Lower lobe of right lung (tissue), 2 donors: ENCODE data around the gene ZNF740. TPM values are rescaled to one million over a fixed set of nuclear protein-coding genes. Genes with fewer than 3 reads are reported as not detected.

ENCODE experiments used
- ATAC-seq, 2 donors: fragments of 200-7000 bp; cut with Tn5 transposase; one replicate each; pipeline ENCODE4 v1.9.1; 2020 to 2022; ENCODE audit warnings: mild to moderate bottlenecking in 2 of 2, moderate library complexity in 2 of 2
- DNase-seq: peaks from one replicate; pipeline ENCODE4 v3.0.0-alpha.2; 2020
- H3K27ac ChIP-seq: fragments of 200-600 bp; one replicate; pipeline ENCODE4 v1.8.0; 2022
- H3K27me3 ChIP-seq: fragments of 200-600 bp; one replicate; pipeline ENCODE4 v1.8.0; 2022; ENCODE audit warnings: low read depth
- H3K36me3 ChIP-seq: fragments of 200-600 bp; one replicate; pipeline ENCODE4 v1.8.0; 2022; ENCODE audit warnings: mild to moderate bottlenecking
- H3K4me1 ChIP-seq: fragments of 200-600 bp; one replicate; pipeline ENCODE4 v1.8.0; 2022
- H3K4me3 ChIP-seq: fragments of 200-600 bp; one replicate; pipeline ENCODE4 v1.8.0; 2022; ENCODE audit warnings: mild to moderate bottlenecking
- H3K9me3 ChIP-seq: fragments of 200-600 bp; one replicate; pipeline ENCODE4 v1.8.0; 2022
- intact Hi-C: fragments of 100-400 bp; cut with DNase I; formaldehyde crosslinking; loops from one replicate; pipeline ENCODE4 v1.11.0; 2022
- total RNA-seq: library from RNA; stranded (reverse); fragmentation: NEBNext Ultra II Directional; extraction: Animal tissue kit (Norgen Biotek cat#: 25700); gene quantifications from one replicate; pipeline ENCODE4 v1.2.1, GENCODE V29; 2021
- TF ChIP-seq, protein P1 (sequence below): fragments of 200-600 bp; IDR thresholded peaks from one replicate; pipeline ENCODE4 v1.8.0; 2022; ENCODE audit warnings: antibody characterized with exemption, mild to moderate bottlenecking
- donor health status: DM: no; HTN: yes; CAD: no; lungs with severe emphysema.

The ZNF740 gene
- total RNA-seq, 1 donor from 2014 or later, result 49.5 TPM

DNA sequence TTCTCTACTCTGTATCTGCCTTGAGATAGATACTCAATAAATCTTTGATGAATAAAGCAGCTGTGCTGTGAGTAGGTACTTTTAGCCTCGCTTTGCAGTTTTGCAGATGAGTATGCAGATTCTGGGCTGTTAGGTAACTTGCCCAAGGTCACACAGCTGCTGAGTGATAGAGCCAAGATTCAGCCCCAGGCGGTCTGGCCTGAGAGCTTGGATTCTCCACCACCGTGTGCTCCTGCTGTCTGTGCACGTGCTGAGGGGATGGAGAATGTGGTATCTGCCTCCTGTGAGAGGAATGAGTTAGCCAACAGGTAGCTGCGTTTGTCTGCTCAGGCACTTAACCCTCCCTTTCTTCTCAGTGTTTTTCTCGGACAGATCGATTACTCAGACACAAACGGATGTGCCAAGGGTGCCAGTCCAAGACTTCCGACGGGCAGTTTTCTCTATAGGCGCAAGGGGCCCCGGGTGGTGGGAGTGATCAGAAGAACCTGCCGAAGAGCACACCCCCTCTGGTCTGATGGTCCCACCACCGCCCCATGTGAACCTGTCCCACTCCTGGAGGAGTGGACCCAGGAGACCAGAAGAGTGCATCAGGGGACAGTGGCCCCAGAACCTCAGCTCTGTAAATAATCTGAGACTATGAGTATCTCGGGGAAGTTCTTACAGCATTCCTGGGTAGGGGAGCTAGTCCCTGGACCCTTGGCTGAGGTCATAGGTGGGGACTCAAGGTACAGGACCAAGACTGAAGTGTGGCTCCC, 6.8 kb downstream of the ZNF740 start:
- intact Hi-C loops, result no loop called here
- no peak for ATAC-seq
- H3K36me3 ChIP-seq, result peaks cover 74% of the 10 kb centered on the region

DNA sequence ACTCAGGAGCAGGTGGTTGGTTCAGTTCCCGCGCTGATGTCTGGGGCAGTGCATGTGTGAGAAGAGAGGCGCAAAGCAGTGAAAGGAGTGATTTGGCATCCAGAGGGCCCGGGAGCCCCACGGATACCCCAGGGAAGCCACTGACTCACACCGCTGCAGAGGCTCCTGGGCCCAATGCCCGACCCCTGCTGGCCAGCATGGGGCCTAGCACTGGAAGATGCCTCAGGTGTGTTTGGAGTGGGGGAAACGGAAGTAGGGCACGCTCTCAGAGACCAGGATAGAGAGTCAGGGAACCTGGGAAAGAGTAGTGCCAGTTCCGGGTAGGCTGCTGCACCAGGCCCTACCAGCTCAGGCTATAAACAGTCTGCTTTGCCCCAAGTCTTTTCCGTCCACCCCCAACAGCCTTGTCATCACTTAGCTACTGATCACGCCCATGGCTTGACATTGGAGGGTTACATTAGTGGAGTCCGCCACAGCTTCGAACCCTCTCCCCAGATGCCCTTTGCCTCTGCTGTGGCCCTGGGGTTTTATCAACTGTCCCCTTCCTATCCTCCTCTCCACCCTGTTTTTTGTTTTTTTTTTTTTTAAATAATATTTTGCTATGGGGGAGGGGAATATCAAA, 9.7 kb downstream of the ZNF740 start:
- TF ChIP-seq, protein P1, sequence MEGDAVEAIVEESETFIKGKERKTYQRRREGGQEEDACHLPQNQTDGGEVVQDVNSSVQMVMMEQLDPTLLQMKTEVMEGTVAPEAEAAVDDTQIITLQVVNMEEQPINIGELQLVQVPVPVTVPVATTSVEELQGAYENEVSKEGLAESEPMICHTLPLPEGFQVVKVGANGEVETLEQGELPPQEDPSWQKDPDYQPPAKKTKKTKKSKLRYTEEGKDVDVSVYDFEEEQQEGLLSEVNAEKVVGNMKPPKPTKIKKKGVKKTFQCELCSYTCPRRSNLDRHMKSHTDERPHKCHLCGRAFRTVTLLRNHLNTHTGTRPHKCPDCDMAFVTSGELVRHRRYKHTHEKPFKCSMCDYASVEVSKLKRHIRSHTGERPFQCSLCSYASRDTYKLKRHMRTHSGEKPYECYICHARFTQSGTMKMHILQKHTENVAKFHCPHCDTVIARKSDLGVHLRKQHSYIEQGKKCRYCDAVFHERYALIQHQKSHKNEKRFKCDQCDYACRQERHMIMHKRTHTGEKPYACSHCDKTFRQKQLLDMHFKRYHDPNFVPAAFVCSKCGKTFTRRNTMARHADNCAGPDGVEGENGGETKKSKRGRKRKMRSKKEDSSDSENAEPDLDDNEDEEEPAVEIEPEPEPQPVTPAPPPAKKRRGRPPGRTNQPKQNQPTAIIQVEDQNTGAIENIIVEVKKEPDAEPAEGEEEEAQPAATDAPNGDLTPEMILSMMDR, result peak; percentile 70
- no peaks in the 10 kb centered on the region for H3K27me3 ChIP-seq
- no peak overlapping the region for H3K27ac ChIP-seq
- no peaks in the 10 kb centered on the region for H3K4me1 ChIP-seq
- peaks cover 47% of the 10 kb centered on the region for H3K36me3 ChIP-seq
- ATAC-seq, result peak; percentile 83 to 86
- intact Hi-C loops, result no loop called here
- DNase-seq, result peak; percentile 60
- H3K4me3 ChIP-seq, result no peak overlapping the region
- H3K9me3 ChIP-seq, result no peaks in the 10 kb centered on the region

More for the DNA sequence above, 6.8 kb downstream of the ZNF740 start:
- H3K9me3 ChIP-seq, result no peaks in the 10 kb centered on the region
- no peak for DNase-seq
- H3K27me3 ChIP-seq, result no peaks in the 10 kb centered on the region
- TF ChIP-seq, protein P1, result no peak
- H3K4me1 ChIP-seq, result peaks cover 25% of the 10 kb centered on the region
- H3K4me3 ChIP-seq, result no peak overlapping the region
- H3K27ac ChIP-seq, result no peak overlapping the region

DNA sequence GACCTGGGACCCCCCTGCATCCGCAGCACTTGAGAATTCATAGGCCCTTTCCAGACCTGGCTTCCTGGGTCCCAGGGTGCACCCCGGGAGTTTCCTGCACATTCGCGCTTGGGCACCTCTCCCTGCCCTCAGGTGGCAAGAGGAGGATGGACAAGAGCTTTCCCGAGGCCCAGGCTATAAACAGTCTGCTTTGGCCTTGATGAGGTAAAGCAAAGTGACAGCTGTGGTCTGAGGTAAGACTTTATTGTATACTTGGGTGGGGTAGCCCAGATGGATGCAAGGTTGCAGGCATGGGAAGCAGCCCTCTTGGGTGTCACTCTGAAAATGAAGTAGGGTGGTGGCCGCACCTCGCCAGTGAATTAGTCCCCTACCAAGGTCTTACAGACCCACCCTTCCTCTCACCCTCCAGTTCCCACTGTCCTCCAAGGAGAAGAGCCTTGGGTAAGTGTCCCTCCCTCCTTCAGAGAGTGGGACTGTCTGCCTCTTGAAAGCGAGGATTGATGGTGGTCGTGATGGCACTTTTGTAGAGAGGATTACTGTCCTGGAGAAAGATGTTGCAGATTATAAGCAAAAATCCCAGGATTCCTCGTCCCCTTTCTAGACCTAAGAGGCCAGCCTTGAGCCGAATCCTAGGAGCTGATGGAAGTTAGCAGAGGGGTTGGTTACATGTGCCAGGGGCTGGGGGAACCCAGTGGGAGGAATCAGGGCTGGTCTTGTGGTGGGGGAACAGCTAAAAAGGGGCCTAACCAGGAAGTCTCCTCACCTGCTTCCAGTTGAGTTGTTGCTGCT, 10.8 kb downstream of the ZNF740 start:
- TF ChIP-seq, protein P1, result no peak
- intact Hi-C loops, result no loop called here
- H3K27me3 ChIP-seq, result no peaks in the 10 kb centered on the region
- ATAC-seq (no peak), DNase-seq (no peak)
- no peaks in the 10 kb centered on the region for H3K9me3 ChIP-seq
- H3K36me3 ChIP-seq, result peaks cover 36% of the 10 kb centered on the region
- no peak overlapping the region for H3K27ac ChIP-seq
- H3K4me3 ChIP-seq, result no peak overlapping the region
- no peaks in the 10 kb centered on the region for H3K4me1 ChIP-seq

DNA sequence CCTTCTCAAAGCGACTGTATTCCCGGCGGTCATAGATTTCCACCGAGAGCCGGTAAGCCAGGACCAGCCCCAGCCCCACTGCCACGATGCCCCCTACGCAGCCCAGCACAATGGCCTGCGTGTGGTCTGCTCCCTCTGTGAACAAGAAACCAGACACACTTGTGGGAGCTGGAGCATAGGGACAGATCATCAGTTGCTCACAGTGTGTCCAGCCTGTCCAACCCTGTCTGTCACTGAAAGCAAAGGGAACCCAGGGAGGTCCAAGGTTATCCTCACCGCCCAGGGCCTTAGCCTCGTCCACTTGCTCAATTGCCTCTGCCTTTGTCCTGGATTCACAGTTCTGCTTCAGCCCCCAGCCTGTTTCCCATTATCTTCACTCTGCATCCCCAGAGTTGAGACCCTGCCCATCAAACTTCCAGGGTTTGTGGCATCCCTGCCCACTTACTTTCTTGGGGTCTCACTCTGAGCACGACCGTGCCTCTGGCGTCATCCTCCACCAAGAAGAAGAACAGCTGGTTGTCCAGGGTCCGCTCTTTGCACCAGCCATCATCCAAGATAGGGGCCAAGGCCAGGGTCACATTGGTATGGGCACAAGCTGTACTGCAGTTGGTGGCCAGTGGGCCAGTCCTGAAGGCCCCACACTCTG, 11.5 kb downstream of the ZNF740 start:
- TF ChIP-seq, protein P1, result no peak
- intact Hi-C loops, result no loop called here
- no peak overlapping the region for H3K4me3 ChIP-seq
- H3K27me3 ChIP-seq, result no peaks in the 10 kb centered on the region
- H3K4me1 ChIP-seq, result peaks cover 1% of the 10 kb centered on the region
- no peaks in the 10 kb centered on the region for H3K9me3 ChIP-seq
- H3K36me3 ChIP-seq, result peaks cover 29% of the 10 kb centered on the region
- DNase-seq (no peak), ATAC-seq (no peak)
- no peak overlapping the region for H3K27ac ChIP-seq

DNA sequence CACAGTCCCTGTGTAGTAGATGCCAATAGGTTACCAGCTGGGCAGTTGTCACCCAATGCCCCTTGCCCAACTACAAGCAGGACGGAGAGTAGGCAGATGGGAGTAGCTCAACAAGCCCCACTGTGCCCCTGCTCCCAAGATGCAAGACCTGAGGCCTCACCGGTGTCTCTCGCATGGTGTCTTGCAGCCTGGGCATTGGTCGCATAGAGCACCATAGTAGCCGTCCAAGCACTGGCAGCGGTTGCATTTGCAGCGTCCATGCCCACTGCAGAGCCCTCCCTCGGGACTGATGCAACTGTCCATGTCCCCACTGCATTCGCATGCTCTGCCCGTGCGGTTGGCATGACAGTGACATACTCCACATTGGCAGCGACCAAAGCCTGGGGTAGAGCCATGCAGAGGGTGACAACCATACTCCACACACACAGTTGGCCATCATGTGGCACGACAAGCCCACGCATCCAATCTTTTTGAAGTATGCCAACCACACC, 12.1 kb downstream of the ZNF740 start:
- TF ChIP-seq, protein P1, result no peak
- intact Hi-C loops, result no loop called here
- Histone ChIP-seq H3K36me3 (peaks cover 23% of the 10 kb centered on the region), H3K4me1 (peaks cover 7% of the 10 kb centered on the region), H3K9me3 (no peaks in the 10 kb centered on the region), H3K27ac (no peak overlapping the region), H3K4me3 (no peak overlapping the region), H3K27me3 (no peaks in the 10 kb centered on the region)
- DNase-seq (no peak), ATAC-seq (no peak)
